HUDEP-2 (cell line): ENCODE data around the gene SURF6.
"Not testable (repeated sequence)": the region's sequence is repeated elsewhere in the genome, so short reads cannot be mapped to it uniquely, and the experiment has no call there.

Experiments used
- DNase-seq, 76 experiments: peaks; one replicate each; lab custom pipeline; 2025; ENCODE audit not compliant: unreplicated experiment in 76 of 76; lab: John Stamatoyannopoulos, UW

The SURF6 gene

GRCh38 chr9:133301253-133302230 is 34.4 kb downstream of the SURF6 start:
- no peak for DNase-seq

- not testable (repeated sequence) for DNase-seq
Measured at GRCh38 chr9:133299996-133300395, 36.0 kb downstream of the SURF6 start.

GRCh38 chr9:133294257-133294656 is 41.7 kb downstream of the SURF6 start:
- no peak for DNase-seq

DNA sequence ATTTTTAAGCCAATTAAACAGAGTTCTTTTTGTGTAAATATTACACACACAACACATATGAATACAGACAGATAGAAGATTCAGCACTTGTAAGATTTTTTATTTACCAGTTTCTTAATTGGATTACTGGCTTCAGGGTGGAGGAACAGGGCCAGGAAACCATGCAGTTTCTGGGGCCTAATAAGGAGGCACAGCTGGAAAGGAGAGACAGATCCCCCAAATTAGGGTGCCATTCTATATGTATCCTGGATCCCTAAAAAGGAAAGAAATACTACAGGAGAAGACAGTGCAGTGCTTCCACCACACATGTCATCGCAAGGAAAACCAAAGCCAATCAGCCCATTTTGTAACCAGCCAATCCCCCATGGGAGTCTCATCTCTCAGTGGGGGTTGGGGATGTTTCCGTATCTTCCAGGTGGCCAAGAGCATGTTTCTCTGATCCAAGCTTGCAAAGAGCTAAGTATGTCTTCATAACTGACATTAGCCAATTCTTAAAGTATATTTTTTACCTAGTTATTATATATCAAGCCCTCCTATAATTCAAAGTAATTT is 45.2 kb downstream of the SURF6 start:
- DNase-seq = no peak

GRCh38 chr9:133286523-133286922 is 49.5 kb downstream of the SURF6 start:
- DNase-seq = no peak

GRCh38 chr9:133285252-133285775 is 50.7 kb downstream of the SURF6 start:
- DNase-seq = no peak

GRCh38 chr9:133284362-133284761 is 51.6 kb downstream of the SURF6 start:
- no peak for DNase-seq

DNA sequence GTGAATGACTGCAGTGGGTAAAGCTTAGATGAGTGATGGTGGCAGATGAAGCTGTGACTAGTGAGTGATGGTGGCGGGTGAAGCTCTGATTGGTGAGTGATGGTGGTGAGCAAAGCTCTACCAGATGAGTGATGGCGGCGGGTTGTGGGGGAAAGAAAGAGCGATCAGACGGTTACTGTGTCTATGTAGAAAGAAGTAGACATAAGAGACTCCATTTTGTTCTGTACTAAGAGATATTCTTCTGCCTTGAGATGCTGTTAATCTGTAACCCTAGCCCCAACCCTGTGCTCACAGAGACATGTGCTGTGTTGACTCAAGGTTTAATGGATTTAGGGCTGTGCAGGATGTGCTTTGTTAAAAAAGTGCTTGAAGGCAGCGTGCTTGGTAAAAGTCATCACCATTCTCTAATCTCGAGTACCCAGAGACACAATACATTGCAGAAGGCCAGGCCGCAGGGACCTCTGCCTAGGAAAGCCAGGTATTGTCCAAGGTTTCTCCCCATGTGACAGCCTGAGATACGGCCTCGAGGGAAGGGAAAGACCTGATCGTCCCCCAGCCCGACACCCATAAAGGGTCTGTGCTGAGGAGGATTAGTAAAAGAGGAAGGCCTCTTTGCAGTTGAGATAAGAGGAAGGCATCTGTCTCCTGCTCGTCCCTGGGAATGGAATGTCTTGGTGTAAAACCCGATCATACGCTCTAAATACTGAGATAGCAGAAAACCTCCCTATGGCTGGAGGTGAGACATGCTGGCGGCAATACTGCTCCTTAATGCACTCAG is 52.5 kb downstream of the SURF6 start:
- DNase-seq = not testable (repeated sequence)

GRCh38 chr9:133282464-133283238 is 53.3 kb downstream of the SURF6 start:
- no peak for DNase-seq

- peak in 1 of 76 experiments; percentile 4 for DNase-seq
Measured at GRCh38 chr9:133280392-133280791, 55.6 kb downstream of the SURF6 start.
